HG02870 (cell line): ENCODE data around the gene CCN6.
A peak's percentile ranks its signal among the peaks of the same experiment; 100 is the strongest.
"Not testable (repeated sequence)": the region's sequence is repeated elsewhere in the genome, so short reads cannot be mapped to it uniquely, and the experiment has no call there.

Source experiments
- ATAC-seq: cut with Tn5 transposase; IDR thresholded peaks from one replicate; pipeline ENCODE4 v1.9.1; 2021; ENCODE audit warnings: mild to moderate bottlenecking, moderate library complexity; ENCODE audit not compliant: unreplicated experiment

CCN6 gene

DNA sequence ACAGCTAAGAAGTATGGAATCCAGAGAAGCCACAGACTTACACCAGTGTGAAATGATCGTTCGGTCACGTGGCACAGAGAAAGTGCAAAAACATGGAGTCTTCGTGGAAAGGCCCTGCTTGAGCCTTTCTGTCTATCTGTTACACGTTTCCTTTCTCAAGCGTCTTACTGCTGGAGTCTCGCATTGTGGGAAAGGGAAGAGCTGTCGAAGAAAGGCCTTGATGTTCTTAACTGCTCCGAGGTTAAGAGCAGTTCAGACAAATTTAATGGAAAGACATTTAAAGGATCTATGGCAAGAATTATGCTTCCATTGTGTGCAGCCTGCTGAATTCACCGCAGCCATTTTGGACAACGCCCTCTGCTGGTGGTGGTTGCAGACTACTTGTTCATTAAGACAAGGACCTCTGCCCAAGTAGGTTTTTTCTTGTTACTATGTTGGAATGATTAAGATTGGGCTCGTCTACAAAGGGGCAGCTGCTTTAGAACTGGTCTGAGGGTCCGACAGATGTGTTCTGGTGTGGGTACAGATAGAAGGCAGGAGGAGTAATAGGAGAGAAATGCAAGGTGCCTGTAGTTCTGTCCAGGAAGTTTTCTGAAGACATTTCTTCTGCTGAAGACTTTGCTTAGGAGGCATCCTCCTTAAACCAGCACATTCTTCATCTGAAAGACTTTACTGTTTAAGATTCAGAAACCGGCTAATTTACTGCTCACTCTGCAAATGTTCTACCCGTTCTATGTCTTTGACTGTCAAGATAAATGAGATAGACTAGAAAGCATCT lies 24.7 kb upstream of the CCN6 start:
- no peak for ATAC-seq

- no peak for ATAC-seq
Observed at GRCh38 chr6:112030206-112030960, 23.5 kb upstream of the CCN6 start.

- no peak for ATAC-seq
Observed at GRCh38 chr6:112030961-112031660, 22.8 kb upstream of the CCN6 start.

DNA sequence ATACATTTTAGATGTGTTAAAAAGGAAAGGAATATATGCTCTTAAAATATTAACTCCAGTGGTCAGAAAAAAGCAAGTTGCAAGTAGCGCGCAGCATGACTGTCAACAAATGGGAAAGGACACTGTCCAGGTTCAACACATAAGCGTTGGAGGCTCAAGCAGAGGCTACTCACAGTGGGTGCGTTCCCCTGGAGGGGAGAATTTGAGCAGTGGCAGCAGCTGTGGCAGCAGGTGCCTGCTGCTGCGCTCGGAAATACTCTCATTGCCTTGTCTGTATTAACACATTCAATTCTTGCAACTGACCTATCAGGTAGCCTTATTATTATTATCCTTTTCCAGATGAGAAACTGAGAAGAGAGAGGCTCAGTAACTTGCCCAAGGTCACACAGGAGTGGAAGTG lies 21.9 kb upstream of the CCN6 start:
- no peak for ATAC-seq

DNA sequence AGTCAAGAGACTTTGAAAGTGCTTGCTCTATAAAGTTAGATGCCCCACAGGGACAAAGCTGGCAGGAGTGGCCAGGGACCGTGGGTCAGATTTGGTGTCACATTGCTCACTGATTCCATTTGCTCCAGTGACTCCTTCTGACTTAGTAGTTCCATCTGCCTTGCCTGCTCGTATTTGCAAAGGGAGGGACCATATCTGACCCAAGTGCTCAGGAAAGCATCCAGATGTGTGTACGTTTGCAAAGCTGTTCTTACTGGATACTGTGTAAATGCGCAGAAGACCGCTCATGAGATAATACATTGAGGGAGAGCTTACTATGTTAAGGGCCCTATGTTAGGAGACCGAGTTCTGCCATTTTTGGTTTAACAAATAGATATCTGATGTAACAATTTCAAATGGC lies 21.2 kb upstream of the CCN6 start:
- ATAC-seq, result no peak

- no peak for ATAC-seq
Observed at GRCh38 chr6:112033791-112034615, 19.9 kb upstream of the CCN6 start.

- ATAC-seq, result no peak
Observed at GRCh38 chr6:112034616-112034995, 19.3 kb upstream of the CCN6 start.

DNA sequence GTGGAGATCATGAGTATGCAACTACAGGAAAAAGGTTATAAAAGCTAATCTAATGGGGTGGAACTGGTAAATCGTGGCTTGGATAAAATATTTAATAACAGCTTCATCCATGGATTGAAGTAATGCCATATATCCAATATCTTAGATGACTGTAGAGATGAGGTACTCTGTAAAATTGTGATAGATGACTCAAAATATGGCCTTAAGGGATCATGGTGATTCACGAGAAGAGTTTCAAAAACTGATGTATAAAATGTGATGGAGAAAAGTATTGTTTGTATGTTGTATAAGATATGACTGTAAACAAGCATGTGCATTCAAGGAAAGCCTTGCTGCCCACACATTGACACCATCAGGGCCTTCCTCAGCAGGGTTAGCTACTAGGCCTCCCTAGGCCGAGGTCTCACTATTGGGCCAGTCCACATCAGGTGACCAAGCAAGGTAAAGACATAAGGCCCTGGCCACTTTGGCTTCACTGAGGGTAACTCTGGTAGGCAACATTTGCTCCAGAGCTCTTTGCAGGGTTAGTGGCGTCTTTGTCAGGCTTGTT lies 17.7 kb upstream of the CCN6 start:
- no peak for ATAC-seq

DNA sequence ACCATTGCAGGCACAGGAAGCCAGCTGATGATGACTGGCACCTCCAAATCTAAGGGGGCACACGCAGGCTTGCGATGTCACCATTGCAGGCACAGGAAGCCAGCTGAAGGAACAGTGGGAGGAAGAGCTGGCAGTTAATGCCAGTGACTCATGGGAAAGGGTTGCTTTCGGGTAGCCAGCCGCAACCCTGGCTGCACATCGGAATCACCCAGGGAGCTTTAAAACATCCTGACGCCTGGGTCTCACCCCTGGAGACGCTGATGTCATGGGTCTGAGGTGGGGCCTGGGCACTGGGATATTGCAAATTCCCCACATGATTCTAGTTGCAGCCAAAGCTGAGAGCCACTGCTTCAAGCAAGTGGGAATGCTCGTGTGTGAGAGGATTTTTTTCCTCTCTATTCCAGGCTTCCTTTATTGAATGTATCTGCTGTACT lies 16.1 kb upstream of the CCN6 start:
- ATAC-seq, result no peak

DNA sequence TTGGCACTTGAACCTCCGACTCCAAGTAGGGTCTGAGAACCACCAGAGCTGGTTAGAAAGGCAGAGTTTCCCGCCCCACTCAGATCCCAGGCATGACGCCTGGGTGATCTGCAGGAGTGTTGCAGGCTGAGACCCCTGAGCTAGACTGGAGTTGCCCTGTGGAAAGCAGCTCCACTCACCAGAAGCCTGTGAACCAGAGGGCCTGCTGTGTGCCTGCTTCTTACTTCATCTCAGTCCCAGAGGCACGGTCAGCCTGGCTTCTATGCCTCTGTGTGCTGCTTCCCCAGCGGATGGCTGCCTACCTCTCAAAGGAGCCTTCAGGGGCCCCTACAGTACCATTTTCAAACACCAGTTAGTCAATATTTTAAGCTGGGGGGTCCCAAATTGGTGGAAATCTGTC lies 15.6 kb upstream of the CCN6 start:
- no peak for ATAC-seq

- ATAC-seq, result no peak
Observed at GRCh38 chr6:112038756-112039430, 15.0 kb upstream of the CCN6 start.

DNA sequence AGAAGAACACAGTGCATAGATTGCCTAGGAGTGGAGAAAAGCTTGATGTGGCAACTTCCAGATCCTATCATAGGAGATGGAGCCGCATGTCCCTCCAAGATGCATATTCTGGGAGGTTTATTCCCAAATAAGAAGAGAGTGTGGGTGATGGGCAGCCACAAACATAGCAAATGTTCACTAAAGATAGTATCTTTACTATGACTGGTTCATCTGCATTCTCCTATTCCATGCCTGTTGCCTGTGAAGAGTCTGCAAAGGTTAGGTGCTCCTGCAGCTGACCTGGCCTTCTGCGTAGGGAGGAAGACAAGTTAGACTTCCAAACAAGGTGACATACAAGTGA lies 14.5 kb upstream of the CCN6 start:
- ATAC-seq, result no peak

DNA sequence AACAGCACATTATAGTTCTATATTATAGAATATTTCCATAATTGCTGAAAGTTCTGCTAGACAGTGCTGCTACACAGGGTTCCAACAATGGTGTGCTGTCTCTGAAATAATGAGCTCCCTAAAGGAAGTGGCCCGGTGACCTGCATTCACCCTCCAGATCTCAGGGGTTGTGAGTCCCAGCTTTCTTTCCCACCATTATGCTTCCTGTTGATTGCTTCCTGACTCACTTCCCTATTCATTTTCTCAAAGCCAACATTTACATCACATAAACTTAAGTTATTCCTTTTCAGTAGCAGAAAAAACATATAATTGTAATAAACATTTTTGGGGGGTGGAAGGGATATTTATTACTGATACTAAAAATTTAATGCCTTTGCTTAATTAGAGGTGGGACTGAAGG lies 12.9 kb upstream of the CCN6 start:
- no peak for ATAC-seq

DNA sequence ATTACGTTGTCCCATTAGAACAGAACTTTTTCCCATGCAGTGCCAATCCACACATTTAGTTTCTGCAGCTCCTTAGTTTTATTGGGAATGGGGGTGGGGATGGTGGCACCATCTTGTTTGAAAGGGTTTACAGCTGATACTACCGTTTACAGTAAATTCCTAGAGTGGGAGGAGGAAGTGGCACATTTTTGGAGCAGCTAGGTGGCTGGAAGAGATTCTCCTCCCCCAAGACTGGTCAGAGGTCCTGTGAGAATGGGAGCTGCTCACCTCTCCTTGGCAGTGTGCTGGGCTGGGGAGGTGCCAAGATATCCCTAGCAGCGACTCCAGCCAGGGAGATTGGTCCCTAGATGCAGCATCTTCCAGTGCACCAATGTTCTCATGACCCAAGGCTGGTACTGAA lies 12.4 kb upstream of the CCN6 start:
- ATAC-seq, result no peak

DNA sequence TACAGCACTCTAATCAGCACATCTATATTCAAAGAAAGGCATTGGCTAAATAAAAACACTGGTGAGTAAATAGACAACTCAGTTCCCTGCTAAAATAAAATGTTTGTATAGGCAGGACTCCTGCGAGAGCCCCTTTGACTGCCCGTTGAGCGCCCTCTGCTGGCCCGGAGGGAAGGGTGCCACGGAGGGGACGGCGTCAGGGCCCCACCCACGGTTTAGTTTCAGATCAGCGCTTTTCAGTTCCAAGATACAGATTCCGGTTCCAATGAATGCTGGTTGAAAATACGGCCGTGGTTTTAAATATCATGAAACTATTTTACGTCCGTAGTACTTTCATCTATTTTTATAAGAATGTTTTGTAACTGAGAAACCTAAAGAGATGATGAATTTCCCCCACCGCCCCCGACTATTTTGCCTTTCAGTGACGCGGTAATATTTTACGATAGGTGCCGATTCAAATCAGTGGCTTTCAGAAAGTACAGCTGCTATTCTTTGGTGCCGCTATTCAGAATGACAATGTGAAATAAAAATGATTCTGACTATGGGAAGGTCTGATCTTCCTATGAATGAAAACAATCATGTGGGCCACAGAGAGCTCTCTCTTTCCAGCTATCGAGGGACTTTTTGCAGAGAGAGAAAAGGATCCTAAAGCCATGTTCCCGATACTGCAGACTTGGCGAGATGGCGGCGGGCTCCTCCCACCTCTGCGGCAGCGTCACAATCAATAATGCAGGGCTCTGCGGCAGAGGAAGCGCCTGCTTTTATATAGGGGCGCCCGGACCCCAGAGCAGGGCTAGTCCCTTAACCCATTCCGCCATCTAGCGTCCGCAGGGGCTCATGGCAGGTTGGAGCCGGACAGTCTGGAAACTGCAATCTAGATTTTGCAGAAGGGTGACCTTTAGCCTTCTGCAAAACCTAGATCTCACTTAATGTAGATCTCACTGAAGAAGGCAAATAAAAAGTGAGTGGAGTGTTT lies 10.6 kb upstream of the CCN6 start:
- ATAC-seq, result peak; percentile 84

DNA sequence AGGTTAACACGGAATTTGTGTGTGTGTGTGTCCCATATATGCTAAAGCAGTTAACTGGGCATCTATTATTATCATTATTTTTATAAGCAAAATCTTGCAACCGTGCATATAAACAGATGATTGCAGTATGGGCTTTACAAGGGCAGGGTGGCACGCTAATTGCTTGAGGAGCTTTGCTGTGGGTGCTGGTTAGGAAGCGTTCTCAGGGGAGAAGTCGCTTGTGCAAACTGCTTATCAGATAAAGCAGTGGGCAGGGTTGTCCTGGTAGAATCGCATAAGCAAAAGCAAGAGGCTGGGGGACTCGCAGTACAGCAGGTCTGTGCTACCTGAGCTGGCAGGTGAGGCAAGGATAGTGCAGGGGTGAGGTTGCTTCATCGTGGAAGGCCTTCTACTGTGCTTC lies 9.7 kb upstream of the CCN6 start:
- no peak for ATAC-seq

DNA sequence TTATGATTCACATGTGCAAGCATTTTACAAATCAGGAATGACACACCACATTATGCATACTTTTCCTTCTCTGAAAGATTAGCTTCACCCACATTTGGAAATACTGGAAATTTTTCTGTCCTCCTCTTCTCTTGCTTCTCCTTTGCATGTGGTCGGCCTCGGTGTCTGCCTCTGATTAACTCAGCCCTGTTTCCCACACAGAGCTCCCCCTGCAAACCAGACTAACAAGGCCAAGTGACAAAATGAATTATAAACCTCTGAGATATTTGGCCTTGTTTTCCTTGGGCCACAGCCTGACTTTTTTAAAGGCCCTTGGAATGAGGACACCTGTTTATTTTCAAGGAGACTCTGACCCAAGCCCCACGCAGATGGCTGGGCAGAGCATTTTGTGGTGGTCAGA lies 9.0 kb upstream of the CCN6 start:
- no peak for ATAC-seq

- not testable (repeated sequence) for ATAC-seq
Observed at GRCh38 chr6:112047523-112047922, 6.4 kb upstream of the CCN6 start.
